PC-3 (cell line): Measurements from ENCODE around the gene PDPN. TPM values are rescaled to one million over a fixed set of nuclear protein-coding genes. Genes with fewer than 3 reads are reported as not detected.
A peak's percentile ranks its signal among the peaks of the same experiment; 100 is the strongest.

Source experiments
- ATAC-seq: fragments of 200-7000 bp; cut with Tn5 transposase; 2 replicates; pipeline ENCODE4 v1.9.1; 2020; ENCODE audit warnings: mild to moderate bottlenecking, moderate library complexity
- BruUV-seq: library from RNA; stranded (reverse); fragments of 400-500 nt; replicated peaks from 2 replicates; lab custom pipeline; 2021; lab: Mats Ljungman, UMichigan
- CTCF ChIA-PET: fragments of 300-600 bp; sonication (Branson Sonifier 250); formaldehyde crosslinking; loops from one replicate; lab custom pipeline; 2022; ENCODE audit warnings: antibody characterized with exemption; lab: Charles Lee
- POLR2A ChIA-PET: fragments of 300-600 bp; sonication (Branson Sonifier 250); formaldehyde crosslinking; loops from one replicate; lab custom pipeline; 2022; ENCODE audit warnings: antibody characterized with exemption; ENCODE audit not compliant: unreplicated experiment; lab: Charles Lee
- DNase-seq: peaks from one replicate; pipeline ENCODE4 v3.0.0-alpha.2; 2015
- H2AFZ ChIP-seq: fragments of 300-600 bp; sonication (generic); 2 replicates; pipeline ENCODE4 v1.6.0; 2016; ENCODE audit warnings: antibody characterized with exemption, low read length
- H3F3A ChIP-seq: fragments of 300-600 bp; sonication (generic); one replicate; pipeline ENCODE4 v1.6.0; 2017; ENCODE audit warnings: antibody characterized with exemption, low read length, control low read depth, mild to moderate bottlenecking; ENCODE audit not compliant: unreplicated experiment
- H3K27ac ChIP-seq: fragments of 300-600 bp; sonication (generic); 2 replicates; pipeline ENCODE4 v1.5.1; 2016; ENCODE audit warnings: mild to moderate bottlenecking, low read length
- H3K27me3 ChIP-seq: fragments of 300-600 bp; sonication (generic); 2 replicates; pipeline ENCODE4 v1.6.1; 2016; ENCODE audit warnings: low read length, mixed read lengths
- H3K36me3 ChIP-seq: fragments of 300-600 bp; sonication (generic); 2 replicates; pipeline ENCODE4 v1.6.1; 2016; ENCODE audit warnings: low read depth, mixed run types, low read length, mixed read lengths
- H3K4me1 ChIP-seq: fragments of 300-600 bp; sonication (generic); 2 replicates; pipeline ENCODE4 v1.5.1; 2016; ENCODE audit warnings: low read length; ENCODE audit not compliant: insufficient read depth
- H3K4me2 ChIP-seq: fragments of 300-600 bp; sonication (generic); 2 replicates; pipeline ENCODE4 v1.6.0; 2016; ENCODE audit warnings: low read length
- H3K4me3 ChIP-seq: fragments of 300-600 bp; sonication (generic); 2 replicates; pipeline ENCODE4 v1.5.1; 2016; ENCODE audit warnings: mild to moderate bottlenecking, low read length, mixed read lengths
- H3K79me2 ChIP-seq: fragments of 300-600 bp; sonication (generic); 2 replicates; pipeline ENCODE4 v1.6.1; 2017; ENCODE audit warnings: low read length, mixed read lengths
- H3K9ac ChIP-seq: fragments of 300-600 bp; sonication (generic); 2 replicates; pipeline ENCODE4 v1.6.0; 2016; ENCODE audit warnings: mild to moderate bottlenecking, low read length
- H3K9me2 ChIP-seq: fragments of 300-600 bp; sonication (generic); replicated peaks from 2 replicates; pipeline ENCODE4 v1.6.1; 2016; ENCODE audit warnings: mixed run types, low read length, mixed read lengths
- H3K9me3 ChIP-seq: fragments of 300-600 bp; sonication (generic); 2 replicates; pipeline ENCODE4 v1.6.1; 2016; ENCODE audit warnings: low read length, mixed read lengths
- H4K20me1 ChIP-seq: fragments of 300-600 bp; sonication (generic); 2 replicates; pipeline ENCODE4 v1.6.1; 2016; ENCODE audit warnings: low read length, mixed read lengths
- EZH2 ChIP-seq: fragments of 300-600 bp; sonication (generic); IDR thresholded peaks from one replicate; pipeline ENCODE4 v1.6.1; 2017; ENCODE audit warnings: antibody characterized with exemption, mild to moderate bottlenecking, low read length; ENCODE audit not compliant: unreplicated experiment
- EZH2phosphoT487 ChIP-seq: fragments of 300-600 bp; sonication (generic); IDR thresholded peaks from 2 replicates; pipeline ENCODE4 v1.6.1; 2018; ENCODE audit warnings: mild to moderate bottlenecking, antibody characterized with exemption, low read length, borderline replicate concordance
- intact Hi-C: fragments of 100-400 bp; cut with micrococcal nuclease; formaldehyde crosslinking; loops from 2 replicates; pipeline ENCODE4 v1.9.0; 2023
- total RNA-seq: library from RNA; depleted of rRNA; stranded (reverse); fragments of >200 nt; gene quantifications from 2 replicates; pipeline ENCODE4 v1.2.3, GENCODE V29; 2014
- TF ChIP-seq, protein P1 (sequence below): fragments of 300-600 bp; sonication (generic); conservative IDR thresholded peaks from 2 replicates; pipeline ENCODE4 v1.5.1; 2017; ENCODE audit warnings: antibody characterized with exemption, low read depth, mild to moderate bottlenecking, low read length

PDPN gene
- total RNA-seq, 1 experiment from 2014 or later, result 0.47 TPM

DNA sequence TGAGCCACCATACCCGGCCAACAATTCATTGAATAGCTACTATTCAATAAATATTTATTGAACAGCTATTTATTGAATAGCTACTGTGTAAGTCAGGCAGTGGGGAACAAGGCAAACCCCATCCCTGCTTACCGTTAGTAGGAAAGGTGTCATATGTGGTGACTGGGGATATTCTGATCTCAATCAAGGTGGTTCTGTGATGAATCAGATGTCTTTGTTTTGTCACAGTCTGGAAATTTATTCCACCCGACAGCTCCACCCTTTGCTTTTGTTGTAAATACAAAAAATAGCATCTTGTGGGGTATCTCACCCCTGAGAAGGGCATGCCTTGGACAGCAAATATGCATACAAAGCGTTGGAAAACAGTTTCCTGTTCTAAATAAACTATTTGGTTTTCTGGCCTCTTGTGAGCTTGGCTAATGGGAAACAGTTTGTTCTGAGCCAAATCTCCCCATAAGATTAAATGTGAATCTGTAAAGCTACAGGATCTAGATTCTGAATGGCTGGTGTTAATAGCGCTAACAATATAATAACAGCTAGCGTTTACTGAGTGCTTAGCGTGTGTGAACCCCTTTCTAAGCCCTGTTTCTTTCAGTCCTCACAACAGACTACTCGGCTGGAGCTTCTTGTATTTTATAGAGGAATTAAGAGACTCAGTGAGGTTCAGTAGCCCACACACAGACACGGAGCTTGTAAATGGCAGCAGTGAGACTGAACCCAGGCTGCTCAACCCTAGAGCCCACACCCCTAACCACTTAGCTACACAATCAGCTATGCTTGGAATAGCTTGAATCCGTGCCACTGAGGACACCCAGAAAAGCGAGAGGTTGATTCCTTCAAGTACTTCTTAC lies 5.5 kb downstream of the PDPN start:
- ATAC-seq (no peak), DNase-seq (no peak)
- Histone ChIP-seq H3K36me3 (no peaks in the 10 kb centered on the region), H3K9me2 (no peaks in the 10 kb centered on the region), H2AFZ (no peak overlapping the region), H3K27me3 (peaks cover 25% of the 10 kb centered on the region), H3K4me1 (no peaks in the 10 kb centered on the region), H3F3A (no peaks in the 10 kb centered on the region), H4K20me1 (no peaks in the 10 kb centered on the region), H3K27ac (no peak overlapping the region), H3K9ac (no peak overlapping the region), H3K4me3 (no peak overlapping the region), H3K4me2 (no peak overlapping the region), H3K79me2 (no peaks in the 10 kb centered on the region), H3K9me3 (no peaks in the 10 kb centered on the region)
- no TSS peak for BruUV-seq
- no peak for TF ChIP-seq EZH2
- TF ChIP-seq EZH2phosphoT487, result no peak
- TF ChIP-seq, protein P1, sequence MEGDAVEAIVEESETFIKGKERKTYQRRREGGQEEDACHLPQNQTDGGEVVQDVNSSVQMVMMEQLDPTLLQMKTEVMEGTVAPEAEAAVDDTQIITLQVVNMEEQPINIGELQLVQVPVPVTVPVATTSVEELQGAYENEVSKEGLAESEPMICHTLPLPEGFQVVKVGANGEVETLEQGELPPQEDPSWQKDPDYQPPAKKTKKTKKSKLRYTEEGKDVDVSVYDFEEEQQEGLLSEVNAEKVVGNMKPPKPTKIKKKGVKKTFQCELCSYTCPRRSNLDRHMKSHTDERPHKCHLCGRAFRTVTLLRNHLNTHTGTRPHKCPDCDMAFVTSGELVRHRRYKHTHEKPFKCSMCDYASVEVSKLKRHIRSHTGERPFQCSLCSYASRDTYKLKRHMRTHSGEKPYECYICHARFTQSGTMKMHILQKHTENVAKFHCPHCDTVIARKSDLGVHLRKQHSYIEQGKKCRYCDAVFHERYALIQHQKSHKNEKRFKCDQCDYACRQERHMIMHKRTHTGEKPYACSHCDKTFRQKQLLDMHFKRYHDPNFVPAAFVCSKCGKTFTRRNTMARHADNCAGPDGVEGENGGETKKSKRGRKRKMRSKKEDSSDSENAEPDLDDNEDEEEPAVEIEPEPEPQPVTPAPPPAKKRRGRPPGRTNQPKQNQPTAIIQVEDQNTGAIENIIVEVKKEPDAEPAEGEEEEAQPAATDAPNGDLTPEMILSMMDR, result no peak
- intact Hi-C loops, result no loop called here
- CTCF ChIA-PET, result no interaction called here
- POLR2A ChIA-PET, result no interaction called here

DNA sequence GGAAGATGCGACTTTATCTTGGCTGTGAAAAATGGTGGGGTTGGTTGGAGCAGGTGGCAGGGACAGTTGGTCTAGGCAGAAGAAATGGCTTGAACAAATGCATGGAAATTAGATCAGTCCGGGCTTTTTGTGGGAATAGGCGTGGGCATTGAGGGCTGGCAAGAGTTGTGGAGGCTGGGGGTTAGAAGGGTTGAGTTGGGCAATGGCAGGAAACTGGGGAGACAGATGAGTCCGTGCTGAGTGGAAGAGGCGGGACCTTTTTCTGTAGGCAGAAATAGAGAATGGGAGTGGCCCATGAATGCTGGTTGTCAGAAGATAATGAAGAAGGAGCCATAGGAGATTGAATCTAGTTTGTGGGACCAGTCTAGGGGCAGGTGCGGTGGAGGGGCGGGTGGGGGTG lies 6.9 kb downstream of the PDPN start:
- ATAC-seq (no peak), DNase-seq (no peak)
- Histone ChIP-seq H3K79me2 (no peaks in the 10 kb centered on the region), H3K27me3 (peaks cover 18% of the 10 kb centered on the region; the same call in 1 of the 2 replicates), H3K9me2 (no peaks in the 10 kb centered on the region), H3K9me3 (no peaks in the 10 kb centered on the region), H3F3A (no peaks in the 10 kb centered on the region), H3K4me3 (no peak overlapping the region), H2AFZ (no peak overlapping the region), H3K9ac (no peak overlapping the region), H3K36me3 (no peaks in the 10 kb centered on the region), H4K20me1 (no peaks in the 10 kb centered on the region), H3K4me2 (no peak overlapping the region), H3K4me1 (no peaks in the 10 kb centered on the region), H3K27ac (no peak overlapping the region)
- ChIA-PET CTCF (no interaction called here), POLR2A (no interaction called here)
- BruUV-seq, result no TSS peak
- no peak for TF ChIP-seq EZH2phosphoT487
- TF ChIP-seq, protein P1, result no peak
- TF ChIP-seq EZH2, result no peak
- intact Hi-C loops, result no loop called here

DNA sequence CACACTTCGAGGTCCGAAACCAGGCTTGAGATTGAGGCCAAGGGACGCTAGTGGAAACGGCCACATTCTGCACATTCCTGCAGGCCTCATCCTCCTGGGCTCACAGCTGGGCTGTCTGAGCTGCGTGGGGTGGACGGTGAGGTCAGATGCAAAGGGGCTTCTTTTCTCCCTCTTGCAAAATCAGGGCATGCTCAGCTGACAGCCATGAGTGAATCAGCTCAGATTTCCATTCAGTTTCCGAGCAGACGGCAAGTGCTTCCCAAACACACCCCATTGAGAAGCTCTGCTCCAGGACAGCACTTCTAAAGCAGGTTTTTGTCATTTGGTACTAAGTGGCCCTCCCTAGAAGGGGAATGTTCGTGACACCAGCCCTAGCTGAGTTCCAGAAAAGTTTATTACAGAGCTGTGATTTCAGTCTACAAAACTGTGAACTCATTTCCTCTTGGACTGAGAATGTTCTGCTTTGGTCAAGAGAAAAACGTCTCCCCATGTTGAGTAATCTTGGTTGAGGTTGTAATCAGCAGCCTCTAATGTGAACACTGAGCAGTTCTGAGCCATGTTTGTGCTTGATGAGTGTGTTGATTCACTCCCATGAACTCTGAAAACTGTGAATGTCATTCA lies 10.0 kb downstream of the PDPN start:
- DNase-seq, result peak; percentile 43
- H3K9me3 ChIP-seq, result no peaks in the 10 kb centered on the region
- H3F3A ChIP-seq, result no peaks in the 10 kb centered on the region
- H4K20me1 ChIP-seq, result no peaks in the 10 kb centered on the region
- no peaks in the 10 kb centered on the region for H3K4me1 ChIP-seq
- peak overlapping the region; percentile 61 for H3K27ac ChIP-seq
- no peak for TF ChIP-seq EZH2
- no peak for TF ChIP-seq EZH2phosphoT487
- TF ChIP-seq, protein P1, result no peak
- H3K79me2 ChIP-seq, result no peaks in the 10 kb centered on the region
- H3K4me3 ChIP-seq, result no peak overlapping the region
- H3K9me2 ChIP-seq, result no peaks in the 10 kb centered on the region
- no peak overlapping the region for H3K9ac ChIP-seq
- intact Hi-C loops, result no loop called here
- BruUV-seq, result no TSS peak
- peaks cover 24% of the 10 kb centered on the region for H3K27me3 ChIP-seq
- ChIA-PET CTCF (interaction anchor here (0.6 kb wide), 1 partner anchor 144 kb away, joined by 5 read pairs; no protein-coding TSS in a partner anchor), POLR2A (no interaction called here)
- H3K4me2 ChIP-seq, result no peak overlapping the region
- H2AFZ ChIP-seq, result no peak overlapping the region
- peak; percentile 58 for ATAC-seq
- H3K36me3 ChIP-seq, result no peaks in the 10 kb centered on the region
